Medulla oblongata (tissue), 1 donor: ENCODE results near the gene CHST9.
"Not testable (repeated sequence)": the region's sequence is repeated elsewhere in the genome, so short reads cannot be mapped to it uniquely, and the experiment has no call there.

Source experiments
- DNase-seq: peaks from one replicate; pipeline ENCODE4 v3.0.0-alpha.2; 2015; ENCODE audit errors: extremely low spot score

Gene CHST9

GRCh38 chr18:27007880-27008279 is 177.2 kb downstream of the CHST9 start:
- no peak for DNase-seq

DNA sequence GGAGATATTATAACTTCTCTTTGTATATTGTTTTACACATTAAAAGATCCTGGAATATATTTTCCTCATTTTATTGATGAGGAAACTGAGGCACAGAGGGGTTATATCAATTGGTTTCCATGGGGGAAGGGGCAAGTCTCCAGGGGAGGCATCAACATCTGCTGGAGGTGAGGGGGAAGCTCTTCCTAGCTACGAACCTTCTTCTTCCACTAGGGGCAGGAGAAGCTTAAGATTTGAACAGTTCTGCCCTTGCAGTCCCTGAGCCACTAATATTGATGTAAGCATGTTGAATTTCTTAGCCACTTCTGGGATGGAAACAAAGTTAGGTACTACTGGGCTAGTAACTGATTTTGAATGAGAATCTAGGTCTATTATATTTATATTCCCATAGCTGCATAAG is 179.5 kb downstream of the CHST9 start:
- DNase-seq = no peak

DNA sequence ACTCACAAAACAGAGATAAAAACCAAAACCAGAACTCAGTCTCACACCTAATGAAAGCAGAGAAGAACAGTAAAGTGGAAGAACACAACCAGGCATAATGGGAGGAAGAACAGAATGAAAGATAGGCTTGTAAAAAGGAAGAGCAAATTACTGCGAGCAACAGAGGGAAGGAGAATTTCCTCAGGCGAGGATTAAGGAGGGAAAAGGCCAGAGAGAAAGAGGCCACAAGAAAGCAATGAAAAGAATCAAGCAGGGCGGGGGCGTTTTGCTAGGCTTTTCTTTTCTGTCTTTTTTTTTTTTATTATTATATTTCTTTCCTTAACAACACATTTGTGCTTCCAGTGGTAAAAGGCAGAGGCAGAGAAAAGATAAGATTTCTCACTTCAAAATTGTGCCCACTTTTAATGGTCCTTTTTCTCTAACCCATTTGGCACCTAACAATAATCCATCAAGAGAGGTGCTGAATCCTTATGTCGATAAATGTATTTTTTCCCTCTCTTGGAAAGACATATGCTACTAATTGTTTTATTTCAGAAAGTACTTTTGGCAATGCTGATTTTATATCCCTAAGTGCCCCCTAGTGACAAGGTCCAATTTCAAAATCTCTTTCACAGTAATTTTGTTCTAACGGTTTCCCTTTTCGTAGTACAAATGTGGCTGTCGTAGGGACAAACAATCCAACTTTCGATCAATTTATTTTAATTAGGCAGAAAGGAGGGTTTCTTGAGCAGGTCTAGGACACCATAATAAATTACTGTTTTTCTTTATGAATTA is 180.9 kb downstream of the CHST9 start:
- peak; percentile 56 for DNase-seq

GRCh38 chr18:26999797-27000196 is 185.3 kb downstream of the CHST9 start:
- no peak for DNase-seq

DNA sequence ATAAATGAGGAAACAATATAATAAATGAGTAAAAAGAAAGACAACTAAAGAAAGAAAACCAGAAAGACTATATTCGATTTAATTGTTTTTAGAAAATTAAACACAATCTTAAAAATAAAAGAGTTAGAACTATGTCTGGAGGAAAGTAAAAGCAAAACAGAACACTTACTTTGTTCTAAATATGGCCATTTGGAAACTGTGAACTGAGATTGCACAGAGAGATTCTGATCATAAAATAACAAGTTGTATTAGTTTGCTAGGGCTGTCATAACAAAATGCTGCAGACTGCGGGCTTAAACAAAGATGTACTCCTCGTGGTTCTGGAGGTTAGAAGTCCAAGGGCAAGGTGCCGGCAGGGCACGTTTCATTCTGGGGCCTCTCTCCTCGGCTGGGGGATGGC is 191.5 kb downstream of the CHST9 start:
- no peak for DNase-seq

DNA sequence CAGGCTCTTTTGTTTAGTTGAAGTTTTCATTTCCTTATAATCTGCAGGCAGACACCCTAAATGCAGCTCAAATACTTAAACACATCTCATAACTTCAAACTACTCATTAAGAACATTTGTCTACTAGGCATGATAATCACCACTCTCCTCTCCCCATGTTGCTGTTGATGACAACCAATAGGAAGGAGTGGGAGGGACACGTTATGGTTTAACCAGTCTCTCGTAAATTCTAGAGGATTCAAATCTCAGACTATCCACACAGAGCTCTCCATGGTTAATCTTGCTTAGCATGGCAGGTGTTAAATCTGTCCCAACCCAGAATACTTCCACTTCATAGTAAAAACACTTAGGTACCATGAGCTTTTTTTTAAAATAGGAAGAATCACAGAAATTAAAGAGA is 192.2 kb downstream of the CHST9 start:
- no peak for DNase-seq

GRCh38 chr18:26989842-26990241 is 195.3 kb downstream of the CHST9 start:
- no peak for DNase-seq

DNA sequence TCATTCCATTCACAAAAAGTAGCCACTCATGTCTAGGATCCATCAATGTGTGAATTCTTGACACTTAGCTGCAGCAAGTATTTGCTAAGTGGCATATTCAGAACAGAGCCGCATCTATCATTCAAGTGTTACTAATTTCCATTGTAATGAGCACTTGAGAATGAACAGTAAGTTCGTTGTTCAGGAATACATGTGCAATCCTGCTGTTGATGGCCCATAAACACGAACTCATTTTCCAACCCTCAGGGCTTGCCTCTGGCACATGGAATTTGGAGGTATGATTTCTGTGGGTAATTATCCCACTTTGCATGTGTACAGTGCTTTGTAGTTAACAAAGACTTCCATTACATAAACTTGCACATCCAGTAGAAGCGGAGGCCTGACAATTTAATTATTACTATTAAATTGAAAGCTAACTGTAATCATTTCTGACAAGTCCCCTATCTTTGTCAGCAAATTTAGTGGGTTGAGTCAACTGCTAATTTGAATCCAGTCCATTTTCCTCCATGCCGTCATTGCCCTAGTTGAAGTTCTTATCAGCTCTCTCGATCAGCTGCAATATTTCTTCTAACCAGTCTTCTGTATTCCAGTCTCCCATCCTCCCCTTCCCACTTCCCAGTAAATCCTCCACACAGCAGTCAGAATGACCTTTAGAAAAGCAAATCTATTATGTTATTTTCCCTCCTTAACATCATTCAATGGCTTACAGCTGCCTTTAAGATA is 203.6 kb downstream of the CHST9 start:
- DNase-seq = no peak

GRCh38 chr18:26978812-26979341 is 206.2 kb downstream of the CHST9 start:
- DNase-seq = no peak

DNA sequence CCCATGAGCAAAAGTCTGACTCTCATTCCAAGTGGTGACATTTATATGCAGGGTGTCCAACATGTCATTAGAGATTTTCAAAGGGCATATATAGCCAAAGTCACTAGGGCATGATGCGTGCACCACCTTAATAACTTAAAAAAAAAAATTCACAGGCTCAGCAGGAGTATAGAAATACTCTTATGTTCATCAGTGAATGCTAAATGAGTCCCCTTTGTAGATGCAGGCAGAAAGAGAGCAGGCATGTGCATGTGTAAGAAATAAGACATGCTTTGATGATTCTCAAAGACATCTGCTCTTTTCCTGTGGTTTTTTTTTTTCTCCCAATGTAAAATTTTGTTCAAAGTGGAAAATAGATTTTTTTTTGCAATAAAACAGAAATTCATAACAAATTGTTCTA is 207.3 kb downstream of the CHST9 start:
- no peak for DNase-seq

DNA sequence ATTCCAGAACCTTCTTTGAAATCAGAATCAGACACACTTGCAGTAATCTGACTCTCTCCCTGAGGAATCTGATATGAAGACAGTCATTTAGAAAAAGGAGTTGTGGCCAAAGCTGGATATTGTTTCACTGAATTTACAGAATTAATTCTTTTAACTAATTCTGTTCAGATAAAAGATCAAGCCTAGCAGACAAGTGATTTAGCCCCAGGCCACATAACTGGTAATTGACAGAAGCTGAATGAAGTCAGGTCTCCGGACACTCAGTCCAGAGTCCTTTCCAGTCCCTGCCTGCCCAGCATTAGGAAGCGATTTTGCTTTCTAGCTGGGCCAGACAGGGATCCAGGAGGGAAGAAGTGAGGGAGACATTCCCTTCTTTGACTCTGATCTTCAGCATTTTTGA is 208.9 kb downstream of the CHST9 start:
- DNase-seq = no peak

- DNase-seq = not testable (repeated sequence)
Measured at GRCh38 chr18:26972549-26972948, 212.6 kb downstream of the CHST9 start.

GRCh38 chr18:26971409-26971808 is 213.7 kb downstream of the CHST9 start:
- no peak for DNase-seq

- DNase-seq = no peak
Measured at GRCh38 chr18:26970637-26971036, 214.5 kb downstream of the CHST9 start.

DNA sequence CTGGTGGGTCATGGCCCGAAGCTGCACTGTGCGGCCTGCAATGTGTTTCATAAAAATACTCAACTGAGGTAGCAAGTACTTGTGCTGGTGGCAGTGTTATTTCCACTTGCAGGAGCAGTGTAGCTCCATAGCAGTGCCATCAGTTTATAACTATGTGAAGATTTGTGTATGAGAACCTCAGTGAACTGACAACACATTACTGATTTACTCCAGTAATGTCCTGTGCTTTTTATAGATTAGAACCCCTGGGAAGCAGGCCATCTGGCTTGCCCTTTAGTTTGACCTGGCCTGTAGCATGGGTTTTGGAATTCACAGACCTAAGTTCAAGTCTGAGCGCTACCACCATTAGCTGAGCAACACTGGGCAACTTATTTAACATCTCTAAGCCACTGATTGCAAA is 219.9 kb downstream of the CHST9 start:
- DNase-seq = no peak

DNA sequence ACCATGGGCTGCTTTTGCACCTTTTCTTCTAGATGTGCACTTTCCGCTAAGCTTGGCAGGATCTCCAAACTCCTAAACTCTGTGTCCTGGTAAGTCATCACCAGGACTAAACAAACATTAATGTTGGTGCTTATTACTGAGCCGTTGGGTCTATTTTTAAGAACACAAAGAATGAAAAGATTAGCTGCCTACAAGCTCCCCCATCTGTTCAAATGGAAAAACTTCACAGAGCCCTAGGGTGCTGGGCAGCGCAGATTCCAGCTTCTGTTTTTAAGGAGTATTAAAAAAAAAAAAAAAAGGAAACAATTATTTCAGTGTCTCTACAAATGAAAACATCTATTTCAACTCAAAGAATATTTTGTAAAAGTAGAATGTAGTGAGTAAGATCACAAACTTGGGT is 221.8 kb downstream of the CHST9 start:
- DNase-seq = peak; percentile 27

DNA sequence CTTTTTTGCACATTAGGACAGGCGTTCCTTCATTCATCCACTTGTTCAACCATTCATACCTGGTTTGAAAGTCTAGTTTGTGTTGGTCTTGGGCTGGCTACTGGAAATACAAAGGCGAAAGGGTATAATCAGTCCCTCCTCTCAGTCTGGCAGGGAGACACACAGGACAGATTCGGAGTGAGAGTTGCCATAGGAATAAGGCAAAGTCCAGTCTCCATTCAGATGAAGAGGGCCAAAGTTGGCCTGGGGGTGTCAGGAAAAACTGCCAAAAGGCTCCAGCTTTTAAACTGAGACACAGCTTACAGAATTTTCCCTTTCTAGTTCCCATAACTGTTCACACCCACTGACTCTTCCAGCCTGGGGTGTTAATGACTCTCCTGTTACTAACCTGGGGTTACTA is 223.3 kb downstream of the CHST9 start:
- DNase-seq = no peak

DNA sequence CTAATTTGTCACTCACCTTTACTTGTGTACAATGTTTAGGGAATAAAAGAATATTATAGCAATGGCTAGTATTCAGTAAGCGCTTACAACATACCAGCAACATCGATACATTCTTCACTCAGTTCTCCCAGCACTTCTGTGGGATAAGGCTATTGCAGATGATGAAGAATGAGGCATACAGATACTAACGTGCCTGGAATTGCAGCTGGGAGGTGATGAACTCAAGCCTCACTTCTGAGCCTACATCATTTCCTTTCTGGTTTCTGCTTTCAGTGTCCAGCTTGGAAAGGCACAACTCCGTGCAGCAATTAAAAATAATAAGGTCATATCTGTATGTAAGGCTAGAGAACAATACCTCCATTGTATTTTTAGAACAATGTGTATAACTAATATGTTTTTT is 224.2 kb downstream of the CHST9 start:
- DNase-seq = no peak

DNA sequence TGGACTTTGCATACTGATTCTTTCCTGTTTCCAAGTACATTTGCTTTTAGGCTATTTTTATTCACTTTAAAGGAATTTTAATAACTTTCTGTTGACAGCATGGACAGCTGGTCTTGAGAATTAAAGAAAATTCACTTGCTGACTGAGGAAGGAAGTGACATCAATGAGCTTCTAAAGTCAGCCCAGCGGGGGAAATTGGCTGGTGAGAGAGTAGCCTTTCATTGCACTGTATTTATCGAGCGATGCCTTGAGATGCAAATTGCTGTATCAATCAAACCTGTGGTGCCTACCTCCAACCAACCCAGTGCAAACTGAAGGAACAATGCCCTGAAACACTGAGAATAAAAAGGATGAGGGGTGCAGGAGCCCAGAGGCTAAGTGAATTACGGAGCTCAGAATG is 228.2 kb downstream of the CHST9 start:
- no peak for DNase-seq

DNA sequence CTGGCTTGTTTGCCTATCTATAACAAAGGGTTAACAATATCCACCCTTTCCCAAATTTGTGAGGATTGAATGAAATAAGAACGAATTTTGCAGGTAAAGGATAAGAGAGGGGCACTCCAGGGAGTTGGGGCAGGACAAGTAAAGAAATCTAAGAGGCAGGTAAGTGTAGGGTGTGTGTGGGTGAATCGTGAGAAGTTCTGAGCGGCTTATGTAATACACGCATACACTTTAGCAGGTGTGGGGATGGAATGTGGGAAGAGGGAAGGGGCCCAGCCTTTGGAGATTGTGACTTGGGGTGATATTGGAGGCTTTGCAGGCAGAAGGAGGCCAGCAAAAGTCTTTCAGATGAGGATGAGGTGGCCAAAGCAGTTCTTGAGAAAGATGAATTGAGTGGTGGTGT is 236.4 kb downstream of the CHST9 start:
- DNase-seq = no peak

GRCh38 chr18:26943906-26944305 is 241.2 kb downstream of the CHST9 start:
- DNase-seq = no peak

GRCh38 chr18:26941584-26941983 is 243.5 kb downstream of the CHST9 start:
- peak; percentile 36 for DNase-seq

DNA sequence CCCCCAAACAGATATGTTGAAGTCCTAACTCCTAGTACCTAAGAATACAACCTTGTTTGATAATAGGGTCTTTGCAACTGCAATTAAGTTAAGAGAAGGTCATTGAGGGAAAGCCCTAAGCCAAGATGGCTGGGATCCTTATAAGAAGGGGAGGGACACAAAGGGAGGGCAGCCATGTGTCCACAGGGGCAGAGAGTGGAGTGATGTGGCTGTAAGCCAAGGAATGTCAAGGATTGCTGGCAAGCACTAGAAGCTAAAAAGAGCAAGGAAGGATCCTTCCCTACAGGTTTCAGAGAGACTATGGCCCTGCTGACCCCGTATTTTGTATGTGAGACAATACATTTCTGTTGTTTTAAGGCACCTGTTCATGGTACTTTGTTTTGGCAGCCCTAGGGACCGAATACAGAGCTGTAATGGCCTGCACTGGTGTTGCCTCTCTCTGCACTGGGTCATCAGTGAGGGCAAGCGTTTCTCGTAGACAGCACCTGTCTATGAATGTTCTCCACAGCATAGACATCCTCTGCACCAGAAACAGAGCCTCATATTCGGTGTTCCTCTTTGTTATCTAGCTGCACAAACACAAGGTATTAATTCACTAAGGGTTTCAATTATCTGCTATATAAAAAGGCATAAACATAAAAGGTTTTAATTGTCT is 244.2 kb downstream of the CHST9 start:
- DNase-seq = no peak
